ENCODE data around the gene DCDC1.
"Not testable (repeated sequence)": the region's sequence is repeated elsewhere in the genome, so short reads cannot be mapped to it uniquely, and the experiment has no call there.

The DCDC1 gene

DNA sequence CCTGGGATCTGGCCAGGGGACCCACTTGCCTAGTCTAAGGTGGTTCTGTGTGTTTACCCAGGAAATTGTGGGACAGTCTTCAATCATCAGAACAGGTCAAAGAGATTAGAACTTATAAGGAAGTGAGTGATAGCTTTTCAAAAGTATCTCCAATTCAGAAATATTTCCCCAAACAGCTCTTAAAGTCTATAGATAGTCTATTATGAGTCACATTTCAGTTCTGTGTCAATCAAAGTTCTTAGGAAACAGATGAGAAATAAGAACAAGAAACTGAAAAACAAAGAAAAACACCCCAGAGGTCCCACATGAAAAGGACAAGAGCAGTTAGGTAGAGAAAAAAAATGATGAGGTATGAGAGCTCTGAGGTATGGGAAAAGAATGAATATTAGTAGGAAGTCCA, 402.0 kb downstream of the DCDC1 start:
- H3K36me3 ChIP-seq (ENCODE audit: insufficient read depth, low read depth, low read length), result no peaks in the 10 kb centered on the region
- H3K9ac ChIP-seq (ENCODE audit: low read depth, low read length), result no peak overlapping the region
- no peaks in the 10 kb centered on the region; the same call in 1 of the 2 replicates for H3K9me3 ChIP-seq (ENCODE audit: insufficient read depth, low read depth, low read length)
- no peaks in the 10 kb centered on the region for H3K4me1 ChIP-seq (ENCODE audit: insufficient read depth, low read length)
- no peak overlapping the region for H3K4me3 ChIP-seq (ENCODE audit: low read length)
- no peak overlapping the region for H3K27ac ChIP-seq (ENCODE audit: low read length)
- H3K27me3 ChIP-seq (ENCODE audit: insufficient read depth, low read length), result no peaks in the 10 kb centered on the region

DNA sequence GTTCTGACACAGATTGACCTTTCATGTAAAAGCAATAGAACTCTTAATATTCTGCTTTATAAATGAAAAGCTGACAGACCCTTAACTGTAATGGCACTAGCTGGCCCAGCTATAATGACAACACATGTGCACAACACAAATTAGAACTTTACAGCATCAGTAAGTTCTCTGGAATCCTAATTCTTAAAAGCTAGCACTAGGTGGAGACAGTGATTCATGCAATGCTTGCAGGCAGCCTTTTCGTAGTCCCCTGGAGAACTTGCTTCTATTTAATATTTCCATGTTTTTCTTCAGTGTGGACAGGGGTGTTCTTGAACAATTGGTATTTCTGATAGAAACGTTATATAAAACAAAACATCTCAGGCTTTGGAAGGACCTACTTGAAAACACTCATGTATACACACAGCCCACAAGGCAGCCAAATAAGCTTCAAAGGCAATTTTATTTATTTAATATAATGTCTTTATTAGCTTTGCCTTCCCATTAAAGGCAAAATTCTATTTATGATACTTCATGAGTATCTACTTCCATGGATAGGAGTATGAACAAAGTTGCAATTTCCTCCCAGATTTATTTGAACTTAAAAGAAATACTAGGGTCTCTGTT, 409.0 kb downstream of the DCDC1 start:
- no peak overlapping the region for H3K4me3 ChIP-seq (ENCODE audit: low read length)
- H3K27ac ChIP-seq (ENCODE audit: low read length), result no peak overlapping the region
- H3K9ac ChIP-seq (ENCODE audit: low read depth, low read length), result no peak overlapping the region
- no peaks in the 10 kb centered on the region for H3K27me3 ChIP-seq (ENCODE audit: insufficient read depth, low read length)
- no peaks in the 10 kb centered on the region for H3K4me1 ChIP-seq (ENCODE audit: insufficient read depth, low read length)
- H3K9me3 ChIP-seq (ENCODE audit: insufficient read depth, low read depth, low read length), result no peaks in the 10 kb centered on the region
- H3K36me3 ChIP-seq (ENCODE audit: insufficient read depth, low read depth, low read length), result no peaks in the 10 kb centered on the region

DNA sequence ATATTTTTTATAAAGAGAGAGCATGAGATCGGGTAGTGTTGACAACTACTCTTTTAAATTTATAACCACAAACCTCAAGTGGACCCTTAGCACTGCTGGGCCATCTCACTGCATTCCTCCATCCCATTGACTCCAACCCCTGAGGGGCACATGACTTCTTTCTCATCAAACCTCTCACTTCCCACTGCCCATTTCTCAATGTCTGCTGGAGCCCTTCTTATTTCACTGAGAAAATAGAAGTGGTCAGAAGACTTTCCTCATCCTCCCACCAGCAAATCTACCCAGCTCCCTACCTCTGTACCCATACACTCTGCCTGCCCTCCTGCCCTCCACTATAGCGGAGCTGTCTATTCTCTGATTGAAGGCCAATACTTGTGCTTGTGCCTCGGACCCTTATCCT, 412.8 kb downstream of the DCDC1 start:
- no peaks in the 10 kb centered on the region for H3K27me3 ChIP-seq (ENCODE audit: insufficient read depth, low read length)
- no peak overlapping the region for H3K27ac ChIP-seq (ENCODE audit: low read length)
- no peaks in the 10 kb centered on the region for H3K36me3 ChIP-seq (ENCODE audit: insufficient read depth, low read depth, low read length)
- H3K9me3 ChIP-seq (ENCODE audit: insufficient read depth, low read depth, low read length), result no peaks in the 10 kb centered on the region
- no peak overlapping the region for H3K4me3 ChIP-seq (ENCODE audit: low read length)
- no peaks in the 10 kb centered on the region for H3K4me1 ChIP-seq (ENCODE audit: insufficient read depth, low read length)
- H3K9ac ChIP-seq (ENCODE audit: low read depth, low read length), result no peak overlapping the region

DNA sequence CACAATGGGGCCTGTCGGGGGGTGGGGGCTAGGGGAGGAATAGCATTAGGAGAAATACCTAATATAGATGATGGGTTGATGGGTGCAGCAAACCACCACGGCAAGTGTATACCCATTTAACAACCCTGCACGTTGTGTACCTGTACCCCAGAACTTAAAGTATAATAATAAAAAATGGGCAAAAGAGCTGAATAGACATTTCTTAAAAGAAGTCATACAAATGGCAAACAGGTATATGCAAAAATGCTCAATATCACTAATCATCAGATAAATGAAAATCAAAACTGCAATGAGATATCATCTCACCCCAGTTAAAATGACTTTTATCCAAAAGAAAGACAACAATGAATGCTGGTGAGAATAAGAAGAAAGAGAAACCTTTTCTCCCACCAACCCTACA, 419.7 kb downstream of the DCDC1 start:
- Histone ChIP-seq H3K9ac (ENCODE audit: low read depth, low read length) (no peak overlapping the region), H3K27ac (ENCODE audit: low read length) (no peak overlapping the region), H3K4me1 (ENCODE audit: insufficient read depth, low read length) (no peaks in the 10 kb centered on the region), H3K27me3 (ENCODE audit: insufficient read depth, low read length) (no peaks in the 10 kb centered on the region), H3K9me3 (ENCODE audit: insufficient read depth, low read depth, low read length) (no peaks in the 10 kb centered on the region; the same call in 1 of the 2 replicates), H3K36me3 (ENCODE audit: insufficient read depth, low read depth, low read length) (no peaks in the 10 kb centered on the region), H3K4me3 (ENCODE audit: low read length) (no peak overlapping the region)

DNA sequence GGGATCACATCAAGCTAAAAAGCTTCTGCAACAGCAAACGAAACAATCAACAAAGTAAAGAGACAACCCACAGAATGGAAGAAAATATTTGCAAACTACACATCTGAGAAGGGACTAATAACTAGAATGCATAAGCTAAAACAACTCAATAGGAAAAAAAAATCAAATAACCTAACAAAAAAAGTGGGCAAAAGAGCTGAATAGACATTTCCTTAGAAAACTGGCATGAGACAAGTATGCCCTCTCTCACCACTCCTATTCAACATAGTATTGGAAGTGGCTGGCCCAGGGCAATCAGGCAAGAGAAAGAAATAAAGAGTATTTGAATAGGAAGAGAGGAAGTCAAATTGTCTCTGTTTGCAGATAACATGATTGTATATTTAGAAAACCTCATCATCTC, 421.8 kb downstream of the DCDC1 start:
- H3K27ac ChIP-seq (ENCODE audit: low read length); H3K36me3 ChIP-seq (ENCODE audit: insufficient read depth, low read depth, low read length); H3K4me1 ChIP-seq (ENCODE audit: insufficient read depth, low read length); H3K27me3 ChIP-seq (ENCODE audit: insufficient read depth, low read length); H3K9me3 ChIP-seq (ENCODE audit: insufficient read depth, low read depth, low read length); H3K4me3 ChIP-seq (ENCODE audit: low read length); H3K9ac ChIP-seq (ENCODE audit: low read depth, low read length): not testable (repeated sequence)

DNA sequence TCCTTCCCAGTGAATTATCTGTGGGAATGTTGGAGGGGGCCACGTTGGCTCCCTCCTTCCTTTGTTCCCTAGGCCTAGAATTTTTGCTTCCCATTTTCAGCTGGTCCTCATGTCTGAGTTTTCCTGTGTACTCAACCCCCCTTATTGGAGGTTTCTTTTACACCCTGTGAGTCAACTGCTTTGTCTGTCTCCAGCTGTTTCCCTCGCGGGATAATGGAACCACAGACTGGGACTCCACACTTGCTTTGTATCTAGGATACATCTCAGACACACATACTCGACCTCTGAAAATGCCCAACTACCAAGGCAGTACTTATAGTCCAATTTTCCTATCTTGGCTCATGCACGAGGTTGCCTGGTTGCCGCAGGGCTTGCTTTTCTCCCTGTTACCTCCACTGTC, 430.7 kb downstream of the DCDC1 start:
- H3K9ac ChIP-seq (ENCODE audit: low read depth, low read length), result no peak overlapping the region
- peaks cover 9% of the 10 kb centered on the region; the same call in 1 of the 2 replicates for H3K9me3 ChIP-seq (ENCODE audit: insufficient read depth, low read depth, low read length)
- H3K27ac ChIP-seq (ENCODE audit: low read length), result no peak overlapping the region
- H3K27me3 ChIP-seq (ENCODE audit: insufficient read depth, low read length), result no peaks in the 10 kb centered on the region
- H3K4me1 ChIP-seq (ENCODE audit: insufficient read depth, low read length), result no peaks in the 10 kb centered on the region
- H3K36me3 ChIP-seq (ENCODE audit: insufficient read depth, low read depth, low read length), result no peaks in the 10 kb centered on the region
- no peak overlapping the region for H3K4me3 ChIP-seq (ENCODE audit: low read length)

DNA sequence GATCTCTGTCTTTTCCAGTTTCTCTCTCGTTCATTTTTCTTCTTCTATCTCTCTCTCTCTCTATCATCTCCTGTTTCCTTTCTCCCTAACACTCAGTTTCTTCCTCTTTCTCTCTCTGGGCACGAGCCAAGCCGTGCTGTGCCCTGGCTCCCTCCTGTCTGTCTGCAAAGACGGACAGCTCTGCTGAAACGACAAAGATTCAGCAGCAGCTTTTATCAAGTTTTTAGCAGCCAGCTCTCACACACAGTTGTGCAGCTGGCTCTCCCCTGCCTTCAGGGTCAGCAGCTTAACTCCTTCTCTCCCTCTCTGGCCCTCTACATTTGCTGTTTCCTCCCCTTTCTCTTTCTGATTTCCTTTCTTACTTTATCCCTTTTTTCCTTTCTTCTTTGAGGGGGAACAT, 431.4 kb downstream of the DCDC1 start:
- no peaks in the 10 kb centered on the region for H3K27me3 ChIP-seq (ENCODE audit: insufficient read depth, low read length)
- no peaks in the 10 kb centered on the region for H3K4me1 ChIP-seq (ENCODE audit: insufficient read depth, low read length)

DNA sequence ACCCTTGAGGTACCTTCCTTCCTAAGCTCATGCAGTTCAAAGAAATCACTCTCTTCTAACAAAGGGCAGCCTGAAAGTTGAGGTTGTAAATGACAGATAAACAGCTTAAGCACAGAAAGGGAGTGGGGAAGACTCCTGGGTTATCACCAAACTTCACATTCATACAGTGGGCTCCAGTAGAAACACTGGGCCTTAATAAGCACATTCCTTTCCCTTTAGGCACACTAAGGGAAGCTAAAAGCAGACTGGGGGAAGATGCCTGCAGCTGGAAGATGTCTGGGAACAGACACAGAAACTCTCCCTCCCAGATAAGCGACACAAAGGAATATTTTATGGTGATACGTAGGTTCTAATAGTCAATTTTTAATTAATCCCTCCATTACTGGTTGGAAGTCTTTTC, 433.0 kb downstream of the DCDC1 start:
- no peaks in the 10 kb centered on the region for H3K4me1 ChIP-seq (ENCODE audit: insufficient read depth, low read length)

More for the DNA sequence above, 431.4 kb downstream of the DCDC1 start:
- H3K9ac ChIP-seq (ENCODE audit: low read depth, low read length), result no peak overlapping the region
- H3K36me3 ChIP-seq (ENCODE audit: insufficient read depth, low read depth, low read length), result no peaks in the 10 kb centered on the region
- H3K27ac ChIP-seq (ENCODE audit: low read length), result no peak overlapping the region
- H3K9me3 ChIP-seq (ENCODE audit: insufficient read depth, low read depth, low read length), result peaks cover 9% of the 10 kb centered on the region; the same call in 1 of the 2 replicates
- H3K4me3 ChIP-seq (ENCODE audit: low read length), result no peak overlapping the region

DNA sequence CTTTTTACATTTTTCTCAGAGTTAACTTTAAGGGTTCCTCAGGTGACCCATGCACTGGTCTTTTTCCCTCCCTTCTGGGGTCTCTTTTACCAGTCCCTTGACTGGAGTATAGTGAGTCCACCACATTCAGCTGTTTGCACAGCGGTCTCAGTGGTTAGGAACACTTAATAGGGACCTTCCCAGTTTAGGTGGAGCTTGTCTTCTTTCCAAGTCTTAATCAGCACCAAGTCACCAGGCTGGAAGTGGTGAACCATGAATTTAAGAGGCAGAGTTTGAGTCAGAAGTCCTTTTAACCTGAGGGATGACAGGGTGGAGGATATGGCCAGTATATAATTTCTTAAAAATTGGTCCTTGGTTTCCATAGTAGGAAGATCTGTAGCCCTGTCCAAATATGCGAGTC, 433.7 kb downstream of the DCDC1 start:
- Histone ChIP-seq H3K36me3 (ENCODE audit: insufficient read depth, low read depth, low read length) (no peaks in the 10 kb centered on the region), H3K27ac (ENCODE audit: low read length) (no peak overlapping the region), H3K9me3 (ENCODE audit: insufficient read depth, low read depth, low read length) (peaks cover 9% of the 10 kb centered on the region; the same call in 1 of the 2 replicates), H3K27me3 (ENCODE audit: insufficient read depth, low read length) (no peaks in the 10 kb centered on the region), H3K4me1 (ENCODE audit: insufficient read depth, low read length) (no peaks in the 10 kb centered on the region), H3K4me3 (ENCODE audit: low read length) (no peak overlapping the region), H3K9ac (ENCODE audit: low read depth, low read length) (no peak overlapping the region)

More for the DNA sequence above, 433.0 kb downstream of the DCDC1 start:
- Histone ChIP-seq H3K27ac (ENCODE audit: low read length) (no peak overlapping the region), H3K27me3 (ENCODE audit: insufficient read depth, low read length) (no peaks in the 10 kb centered on the region), H3K4me3 (ENCODE audit: low read length) (no peak overlapping the region), H3K9ac (ENCODE audit: low read depth, low read length) (no peak overlapping the region), H3K9me3 (ENCODE audit: insufficient read depth, low read depth, low read length) (peaks cover 9% of the 10 kb centered on the region; the same call in 1 of the 2 replicates), H3K36me3 (ENCODE audit: insufficient read depth, low read depth, low read length) (no peaks in the 10 kb centered on the region)

DNA sequence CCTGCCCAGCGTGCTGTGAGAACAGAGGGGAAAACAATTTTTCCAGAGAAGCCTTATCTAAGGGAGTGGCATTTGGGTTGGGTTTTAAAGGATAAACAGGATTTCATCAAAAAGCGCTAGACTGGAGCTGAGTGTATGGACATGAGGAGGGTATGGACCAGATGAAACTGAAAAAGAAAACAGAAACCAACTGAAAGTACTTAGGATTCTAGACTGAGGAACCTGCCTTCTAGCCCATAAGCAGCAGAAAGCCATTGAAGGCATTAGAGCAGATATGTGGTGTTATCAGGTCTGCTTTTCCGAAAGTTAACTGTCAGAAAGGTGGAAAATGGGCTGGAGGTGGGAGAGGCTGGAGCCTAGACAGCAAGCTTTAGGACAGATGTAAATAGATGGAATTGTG, 443.4 kb downstream of the DCDC1 start:
- Histone ChIP-seq H3K4me3 (ENCODE audit: low read length) (no peak overlapping the region), H3K27ac (ENCODE audit: low read length) (no peak overlapping the region), H3K4me1 (ENCODE audit: insufficient read depth, low read length) (no peaks in the 10 kb centered on the region), H3K27me3 (ENCODE audit: insufficient read depth, low read length) (no peaks in the 10 kb centered on the region), H3K9ac (ENCODE audit: low read depth, low read length) (no peak overlapping the region), H3K9me3 (ENCODE audit: insufficient read depth, low read depth, low read length) (no peaks in the 10 kb centered on the region), H3K36me3 (ENCODE audit: insufficient read depth, low read depth, low read length) (no peaks in the 10 kb centered on the region)

DNA sequence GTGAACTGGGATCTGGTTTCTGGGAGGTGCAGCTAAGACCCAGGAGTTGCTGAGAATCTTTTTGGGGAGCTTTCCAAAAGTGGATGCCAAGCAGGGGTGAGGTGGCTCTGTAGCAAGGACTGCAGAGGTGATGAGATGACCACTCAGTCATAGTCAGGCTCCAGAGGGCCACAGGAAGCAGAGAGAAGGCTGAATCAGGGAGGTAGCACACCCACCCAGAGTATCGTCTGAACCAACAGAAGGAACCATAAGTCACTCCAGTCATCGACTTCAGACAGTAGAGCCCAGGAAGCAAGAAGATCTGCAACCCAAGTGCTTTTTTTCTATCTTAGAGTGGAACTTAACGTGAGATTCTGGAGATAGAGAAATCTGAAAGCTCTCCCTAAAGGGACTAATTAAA, 447.7 kb downstream of the DCDC1 start:
- Histone ChIP-seq H3K36me3 (ENCODE audit: insufficient read depth, low read depth, low read length) (no peaks in the 10 kb centered on the region), H3K4me1 (ENCODE audit: insufficient read depth, low read length) (no peaks in the 10 kb centered on the region), H3K27me3 (ENCODE audit: insufficient read depth, low read length) (no peaks in the 10 kb centered on the region), H3K9ac (ENCODE audit: low read depth, low read length) (no peak overlapping the region), H3K9me3 (ENCODE audit: insufficient read depth, low read depth, low read length) (no peaks in the 10 kb centered on the region), H3K4me3 (ENCODE audit: low read length) (no peak overlapping the region), H3K27ac (ENCODE audit: low read length) (no peak overlapping the region)

DNA sequence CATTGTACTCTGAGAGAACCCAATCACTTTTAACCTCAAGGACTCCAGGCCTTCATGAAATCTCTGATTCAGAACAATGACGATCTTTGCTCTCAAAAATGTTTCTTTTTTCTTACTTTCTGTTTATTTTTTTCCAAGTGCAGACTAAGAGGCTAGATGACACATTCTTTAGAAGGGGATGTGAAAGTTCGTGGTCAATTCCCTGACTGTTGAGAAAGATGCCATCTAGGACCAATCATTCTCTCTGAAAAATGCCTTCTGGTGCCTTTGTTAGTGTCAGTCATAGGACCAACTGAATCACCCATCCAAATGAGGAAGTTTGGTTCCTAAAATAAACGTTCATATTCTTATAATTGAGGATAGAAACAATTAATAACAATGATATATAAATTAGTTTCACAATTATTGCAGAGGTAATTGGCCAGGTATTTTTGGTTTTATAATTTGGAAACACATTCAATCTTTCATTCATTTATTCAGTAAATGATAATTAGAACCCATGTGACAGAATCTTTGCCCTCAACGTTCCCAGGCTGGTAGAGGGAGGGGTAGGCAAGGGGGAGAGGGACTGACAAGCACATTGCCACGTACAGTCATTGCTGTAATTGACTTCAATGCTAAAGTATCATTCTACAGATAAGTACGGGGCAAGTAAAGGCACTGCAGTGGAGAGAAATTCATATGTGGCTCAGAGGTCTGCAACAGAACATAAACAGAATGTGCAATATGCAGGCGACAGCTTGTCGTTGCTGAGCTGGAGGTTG, 450.0 kb downstream of the DCDC1 start:
- H3K4me1 ChIP-seq (ENCODE audit: insufficient read depth, low read length), result no peaks in the 10 kb centered on the region
- H3K4me3 ChIP-seq (ENCODE audit: low read length), result no peak overlapping the region
- no peak overlapping the region for H3K27ac ChIP-seq (ENCODE audit: low read length)
- H3K36me3 ChIP-seq (ENCODE audit: insufficient read depth, low read depth, low read length), result no peaks in the 10 kb centered on the region
- no peak overlapping the region for H3K9ac ChIP-seq (ENCODE audit: low read depth, low read length)
- H3K9me3 ChIP-seq (ENCODE audit: insufficient read depth, low read depth, low read length), result no peaks in the 10 kb centered on the region
- H3K27me3 ChIP-seq (ENCODE audit: insufficient read depth, low read length), result no peaks in the 10 kb centered on the region

Measured in iPS-20b (cell line).